BJ (cell line): Measurements from ENCODE around the gene TMEM44. TPM values are rescaled to one million over a fixed set of nuclear protein-coding genes. Genes with fewer than 3 reads are reported as not detected.

Experiments
- CTCF ChIA-PET: fragments of 350-600 bp; formaldehyde crosslinking; extraction: SDS; loops from one replicate; lab custom pipeline; 2021; ENCODE audit warnings: antibody characterized with exemption, inconsistent platforms; lab: Yijun Ruan, JAX
- POLR2A ChIA-PET: fragments of 300-600 bp; sonication (Branson Sonifier 250); formaldehyde crosslinking; extraction: SDS; loops from one replicate; lab custom pipeline; 2021; ENCODE audit warnings: antibody characterized with exemption; lab: Charles Lee
- DNase-seq: peaks from one replicate; pipeline ENCODE4 v3.0.0-alpha.2; 2011; ENCODE audit warnings: low read depth
- H3K27me3 ChIP-seq: 2 replicates; pipeline ENCODE4 v1.6.0; 2011; ENCODE audit warnings: low read length; ENCODE audit not compliant: control insufficient read depth, insufficient read depth
- H3K36me3 ChIP-seq: 2 replicates; pipeline ENCODE4 v1.5.1; 2011; ENCODE audit warnings: low read length; ENCODE audit not compliant: control insufficient read depth, insufficient read depth
- H3K4me3 ChIP-seq: 2 replicates; pipeline ENCODE4 v1.5.1; 2011; ENCODE audit warnings: low read depth, mild to moderate bottlenecking, control low read depth, low read length
- polyA plus RNA-seq: library from polyadenylated mRNA; depleted of rRNA; stranded (reverse); fragments of >200 nt; gene quantifications from 2 replicates; pipeline ENCODE4 v1.2.3, GENCODE V29; 2011
- TF ChIP-seq, protein P1 (sequence below): IDR thresholded peaks from 2 replicates; pipeline ENCODE4 v1.5.1; 2011; ENCODE audit warnings: low read depth, mild to moderate bottlenecking, control low read depth, inconsistent platforms, low read length, moderate library complexity; ENCODE audit not compliant: insufficient read depth

Gene TMEM44
- polyA plus RNA-seq, 1 experiment = 17.7 TPM

DNA sequence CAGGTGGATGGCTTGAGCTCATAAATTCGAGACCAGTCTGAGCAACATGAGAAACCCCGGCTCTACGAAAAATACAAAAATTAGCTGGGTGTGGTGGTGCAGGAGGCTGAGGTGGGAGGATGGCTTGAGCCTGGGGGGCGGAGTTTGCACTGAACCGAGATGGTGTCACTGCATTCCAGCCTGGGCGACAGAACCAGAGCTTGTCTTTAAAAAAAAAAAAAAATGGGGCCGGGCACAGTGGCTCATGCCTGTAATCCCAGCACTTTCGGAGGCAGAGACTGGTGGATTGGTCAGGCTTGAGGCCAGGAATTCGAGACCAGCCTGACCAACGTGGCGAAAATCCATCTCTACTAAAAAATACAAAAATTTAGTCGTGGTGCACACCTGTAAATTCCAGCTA lies 64.0 kb downstream of the TMEM44 start:
- Histone ChIP-seq H3K27me3 (no peaks in the 10 kb centered on the region), H3K36me3 (no peaks in the 10 kb centered on the region), H3K4me3 (no peak overlapping the region)
- ChIA-PET POLR2A (no interaction called here), CTCF (interaction anchor here (0.8 kb wide), 1 partner anchor 13 kb away, joined by 3 read pairs; no protein-coding TSS in a partner anchor)
- no peak for DNase-seq
- TF ChIP-seq, protein P1, sequence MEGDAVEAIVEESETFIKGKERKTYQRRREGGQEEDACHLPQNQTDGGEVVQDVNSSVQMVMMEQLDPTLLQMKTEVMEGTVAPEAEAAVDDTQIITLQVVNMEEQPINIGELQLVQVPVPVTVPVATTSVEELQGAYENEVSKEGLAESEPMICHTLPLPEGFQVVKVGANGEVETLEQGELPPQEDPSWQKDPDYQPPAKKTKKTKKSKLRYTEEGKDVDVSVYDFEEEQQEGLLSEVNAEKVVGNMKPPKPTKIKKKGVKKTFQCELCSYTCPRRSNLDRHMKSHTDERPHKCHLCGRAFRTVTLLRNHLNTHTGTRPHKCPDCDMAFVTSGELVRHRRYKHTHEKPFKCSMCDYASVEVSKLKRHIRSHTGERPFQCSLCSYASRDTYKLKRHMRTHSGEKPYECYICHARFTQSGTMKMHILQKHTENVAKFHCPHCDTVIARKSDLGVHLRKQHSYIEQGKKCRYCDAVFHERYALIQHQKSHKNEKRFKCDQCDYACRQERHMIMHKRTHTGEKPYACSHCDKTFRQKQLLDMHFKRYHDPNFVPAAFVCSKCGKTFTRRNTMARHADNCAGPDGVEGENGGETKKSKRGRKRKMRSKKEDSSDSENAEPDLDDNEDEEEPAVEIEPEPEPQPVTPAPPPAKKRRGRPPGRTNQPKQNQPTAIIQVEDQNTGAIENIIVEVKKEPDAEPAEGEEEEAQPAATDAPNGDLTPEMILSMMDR = no peak

DNA sequence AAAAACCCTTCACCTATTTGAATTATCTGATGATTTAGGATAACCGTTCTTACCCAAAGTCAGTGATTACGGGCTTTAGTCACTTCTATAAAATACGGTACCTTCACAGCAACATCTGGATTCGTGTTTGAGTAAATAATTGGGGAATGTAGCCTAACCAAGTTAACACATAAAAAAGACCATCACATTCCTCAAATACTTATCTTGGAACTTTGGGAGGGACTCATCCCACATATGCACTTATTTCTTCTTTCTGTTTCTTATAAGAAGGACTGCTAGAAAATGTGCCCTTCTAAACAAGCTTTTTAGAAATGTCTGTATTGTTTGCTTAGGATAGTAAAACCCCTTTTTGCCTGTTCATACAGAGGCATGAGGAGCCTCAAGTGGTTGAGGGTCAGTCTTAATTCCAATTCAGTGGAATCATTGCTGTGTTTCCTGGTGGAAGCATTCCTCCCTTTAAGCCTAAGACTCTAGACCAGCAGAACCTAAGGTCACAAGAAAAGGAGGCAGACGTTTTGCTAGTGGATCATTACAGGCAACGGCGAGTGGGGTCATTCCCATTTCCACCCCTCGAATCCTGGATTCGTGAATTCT lies 67.5 kb downstream of the TMEM44 start:
- no peaks in the 10 kb centered on the region for H3K27me3 ChIP-seq
- H3K36me3 ChIP-seq = no peaks in the 10 kb centered on the region
- CTCF ChIA-PET = interaction anchor here (1.4 kb wide), 1 partner anchor 12 kb away, joined by 3 read pairs; no protein-coding TSS in a partner anchor
- POLR2A ChIA-PET = interaction anchor here (0.5 to 0.7 kb wide), 3 partner anchors 10 to 93 kb away, joined by 3 to 4 read pairs (median 4); no protein-coding TSS in a partner anchor
- TF ChIP-seq, protein P1 = no peak
- no peak overlapping the region for H3K4me3 ChIP-seq
- DNase-seq = peak; percentile 94

DNA sequence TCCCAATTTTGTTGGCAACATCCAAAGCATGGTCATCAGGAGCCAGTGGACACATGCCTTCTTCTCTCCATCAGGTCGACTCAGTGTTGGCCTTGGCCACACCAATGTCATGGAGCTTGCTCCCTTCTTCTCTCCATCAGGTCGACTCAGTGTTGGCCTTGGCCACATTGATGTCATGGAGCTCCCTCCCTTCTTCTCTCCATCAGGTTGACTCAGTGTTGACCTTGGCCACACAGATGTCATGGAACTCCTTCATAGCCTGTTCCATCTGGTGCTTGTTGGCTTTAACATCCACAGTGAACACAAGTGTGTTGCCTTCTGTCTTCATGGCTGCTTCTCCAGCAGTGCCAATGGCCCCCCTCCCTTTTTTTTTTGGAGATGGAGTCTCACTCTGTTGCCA lies 70.2 kb downstream of the TMEM44 start:
- TF ChIP-seq, protein P1 = no peak
- Histone ChIP-seq H3K4me3 (no peak overlapping the region), H3K27me3 (no peaks in the 10 kb centered on the region), H3K36me3 (no peaks in the 10 kb centered on the region)
- DNase-seq = no peak
- ChIA-PET CTCF (interaction anchor here (1.1 to 1.2 kb wide), 2 partner anchors 10 to 30 kb away, joined by 3 read pairs; no protein-coding TSS in a partner anchor), POLR2A (no interaction called here)

DNA sequence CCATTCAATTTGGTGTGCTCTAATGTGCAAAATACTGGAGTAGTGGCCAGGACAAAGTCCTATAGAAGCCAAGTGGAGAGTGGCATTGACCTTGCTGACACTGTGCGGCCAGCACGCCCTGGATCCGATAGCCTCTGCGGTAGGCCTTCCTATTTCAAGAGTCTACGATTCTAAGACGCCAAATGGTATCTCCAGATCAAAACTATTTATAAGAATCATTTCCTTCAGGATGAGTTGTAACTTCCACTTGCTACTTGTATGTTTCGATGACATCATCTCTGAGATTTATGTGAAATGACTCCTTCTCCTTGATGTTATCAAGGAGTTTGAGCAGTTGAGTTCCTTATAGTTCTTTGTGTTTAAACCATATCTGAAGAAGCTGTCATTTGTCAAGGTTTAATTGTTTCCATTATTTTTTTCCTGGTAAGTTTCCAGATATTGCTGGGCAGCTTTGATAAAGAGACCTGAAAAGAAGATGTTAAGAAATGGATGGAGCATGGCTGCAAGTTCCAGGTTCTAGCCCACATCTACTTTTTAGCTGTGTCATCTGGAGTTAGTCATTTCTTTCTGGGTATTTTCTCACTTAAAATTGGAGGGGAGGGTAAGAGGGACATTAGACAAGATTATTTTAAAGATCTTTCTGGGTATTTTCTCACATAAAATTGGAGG lies 71.8 kb downstream of the TMEM44 start:
- H3K27me3 ChIP-seq = no peaks in the 10 kb centered on the region
- TF ChIP-seq, protein P1 = no peak
- CTCF ChIA-PET = interaction anchor here (0.5 to 1.3 kb wide), 4 partner anchors 11 to 691 kb away, joined by 3 to 4 read pairs (median 4); no protein-coding TSS in a partner anchor
- H3K36me3 ChIP-seq = no peaks in the 10 kb centered on the region
- DNase-seq = peak; percentile 52
- POLR2A ChIA-PET = interaction anchor here (0.7 kb wide), 1 partner anchor 133 kb away, joined by 5 read pairs; no protein-coding TSS in a partner anchor
- H3K4me3 ChIP-seq = no peak overlapping the region

DNA sequence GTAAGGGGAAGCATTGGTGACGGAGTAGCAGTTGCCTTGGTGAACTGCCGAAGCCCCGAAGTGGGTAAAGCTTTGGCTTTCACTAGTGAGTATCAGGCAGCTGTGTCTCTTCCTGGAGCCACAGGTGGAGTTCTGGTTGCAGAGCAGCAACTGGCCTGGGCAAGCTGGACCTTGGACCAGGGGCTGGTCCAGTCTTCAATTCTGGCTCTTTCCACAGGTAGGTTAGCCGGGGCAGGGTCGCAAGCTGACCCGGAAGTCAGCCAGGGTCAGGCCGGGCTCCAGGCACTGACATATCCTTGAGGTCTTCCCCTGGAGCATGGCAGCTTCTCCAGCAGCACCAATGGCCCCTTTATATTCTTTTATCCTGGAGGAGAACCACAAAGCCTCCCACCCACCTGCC lies 73.2 kb downstream of the TMEM44 start:
- DNase-seq = no peak
- TF ChIP-seq, protein P1 = no peak
- Histone ChIP-seq H3K36me3 (no peaks in the 10 kb centered on the region), H3K27me3 (no peaks in the 10 kb centered on the region), H3K4me3 (no peak overlapping the region)
- ChIA-PET CTCF (interaction anchor here (1.0 kb wide), 1 partner anchor 88 kb away, joined by 3 read pairs; no protein-coding TSS in a partner anchor), POLR2A (no interaction called here)
